HepG2 (cell line): Measurements from ENCODE around the gene CD300LF. TPM values are rescaled to one million over a fixed set of nuclear protein-coding genes. Genes with fewer than 3 reads are reported as not detected.

Source experiments
- ARHGAP35 ChIP-seq: sonication (generic); formaldehyde crosslinking; IDR thresholded peaks from 2 replicates; pipeline ENCODE4 v1.9.0; 2022; ENCODE audit warnings: mild to moderate bottlenecking, inconsistent platforms, moderate library complexity, missing genetic modification reagents, borderline replicate concordance
- CSRNP1 ChIP-seq: sonication (generic); formaldehyde crosslinking; IDR thresholded peaks from 2 replicates; pipeline ENCODE4 v1.8.1; 2023; ENCODE audit warnings: mild to moderate bottlenecking, missing genetic modification reagents
- FIP1L1 ChIP-seq: fragments of 200-400 bp; formaldehyde crosslinking; IDR thresholded peaks from 2 replicates; pipeline ENCODE4 v1.6.1; 2018; ENCODE audit warnings: low read depth, mild to moderate bottlenecking, low read length, moderate library complexity, borderline replicate concordance; ENCODE audit not compliant: insufficient read depth
- HDAC1 ChIP-seq: sonication (generic); formaldehyde crosslinking; IDR thresholded peaks from 2 replicates; pipeline ENCODE4 v1.5.1; 2020; ENCODE audit warnings: mild to moderate bottlenecking, missing genetic modification reagents
- JDP2 ChIP-seq: sonication (generic); formaldehyde crosslinking; IDR thresholded peaks from 2 replicates; pipeline ENCODE4 v1.8.1; 2022; ENCODE audit warnings: missing genetic modification reagents, borderline replicate concordance
- KDM5A ChIP-seq: fragments of 200-600 bp; sonication (generic); IDR thresholded peaks from 2 replicates; pipeline ENCODE4 v1.7.0; 2018; ENCODE audit warnings: antibody characterized with exemption, mild to moderate bottlenecking, low read length, borderline replicate concordance
- MTF2 ChIP-seq: sonication (generic); formaldehyde crosslinking; IDR thresholded peaks from 2 replicates; pipeline ENCODE4 v1.5.0; 2020; ENCODE audit warnings: missing genetic modification reagents, borderline replicate concordance
- PHF21A ChIP-seq: sonication (generic); formaldehyde crosslinking; IDR thresholded peaks from 2 replicates; pipeline ENCODE4 v1.5.0; 2020; ENCODE audit warnings: mild to moderate bottlenecking, missing genetic modification reagents
- RORA ChIP-seq: sonication (generic); formaldehyde crosslinking; IDR thresholded peaks from 2 replicates; pipeline ENCODE4 v1.5.0; 2020; ENCODE audit warnings: mild to moderate bottlenecking, missing genetic modification reagents, moderate library complexity
- SAP130 ChIP-seq: IDR thresholded peaks from 2 replicates; pipeline ENCODE4 v1.6.1; 2016; ENCODE audit warnings: low read depth
- THAP11 ChIP-seq: IDR thresholded peaks from 2 replicates; pipeline ENCODE4 v1.6.1; 2016; ENCODE audit warnings: missing biosample characterization, missing genetic modification reagents
- TP53 ChIP-seq: sonication (generic); formaldehyde crosslinking; conservative IDR thresholded peaks from 2 replicates; pipeline ENCODE4 v1.4.0; 2020; ENCODE audit warnings: missing genetic modification reagents
- YEATS4 ChIP-seq: sonication (generic); formaldehyde crosslinking; IDR thresholded peaks from 2 replicates; pipeline ENCODE4 v1.4.0; 2020; ENCODE audit warnings: missing genetic modification reagents, borderline replicate concordance
- ZBTB33 ChIP-seq: sonication (generic); formaldehyde crosslinking; IDR thresholded peaks from 2 replicates; pipeline ENCODE4 v1.4.0; 2020; ENCODE audit warnings: missing genetic modification reagents
- ZBTB44 ChIP-seq: sonication (generic); formaldehyde crosslinking; IDR thresholded peaks from 2 replicates; pipeline ENCODE4 v1.4.0; 2020; ENCODE audit warnings: missing genetic modification reagents
- ZNF3 ChIP-seq: IDR thresholded peaks from 2 replicates; pipeline ENCODE4 v1.7.0; 2017; ENCODE audit warnings: inconsistent platforms
- ZNF350 ChIP-seq: sonication (generic); formaldehyde crosslinking; IDR thresholded peaks from 2 replicates; pipeline ENCODE4 v1.4.0; 2020; ENCODE audit warnings: mild to moderate bottlenecking, low read depth, missing genetic modification reagents, borderline replicate concordance
- ZNF609 ChIP-seq: sonication (generic); formaldehyde crosslinking; IDR thresholded peaks from 2 replicates; pipeline ENCODE4 v1.4.0; 2020; ENCODE audit warnings: mild to moderate bottlenecking, missing genetic modification reagents, borderline replicate concordance
- ZNF709 ChIP-seq: sonication (generic); formaldehyde crosslinking; IDR thresholded peaks from 2 replicates; pipeline ENCODE4 v1.5.0; 2020; ENCODE audit warnings: mild to moderate bottlenecking, missing genetic modification reagents
- ZSCAN25 ChIP-seq: sonication (generic); formaldehyde crosslinking; IDR thresholded peaks from 2 replicates; pipeline ENCODE4 v1.8.0; 2022; ENCODE audit warnings: mild to moderate bottlenecking, missing genetic modification reagents
- polyA plus RNA-seq, 8 experiments: library from polyadenylated mRNA; depleted of rRNA in 3 of 8; stranded (reverse) in 7 of 8; unstranded in 1 of 8; fragments of >200 nt; fragmentation: Illumina TruSeq in 4 of 8; extraction: Trizol in 4 of 8; gene quantifications; 2 replicates each; pipeline versions ENCODE4 v1.2.1 to v1.2.3, GENCODE V29; 2011 to 2016; ENCODE audit warnings: low read depth in 4 of 8, missing spikeins in 1 of 8, mixed read lengths in 1 of 8; ENCODE audit not compliant: insufficient read depth in 1 of 8
- total RNA-seq, 5 experiments: library from RNA; depleted of rRNA; stranded (reverse); fragments of >200 nt; fragmentation: Illumina TruSeq; extraction: Trizol; gene quantifications; 2 replicates each; pipeline ENCODE4 v1.2.3, GENCODE V29; 2016; ENCODE audit warnings: low read depth in 1 of 5

CD300LF gene
- total and polyA plus RNA-seq, 2 of the 13 experiments (the other 11 are each of a cell fraction or from before 2014, with no cell fraction given): not detected

- TF ChIP-seq KDM5A (0 out of 2 replicates have a peak, but pooled peaks have one; percentile 18), ZSCAN25 (CRISPR knock-in tag) (0 out of 2 replicates have a peak, but pooled peaks have one; percentile 40), ZNF350 (CRISPR knock-in tag) (no peak), ZNF609 (CRISPR knock-in tag) (no peak), RORA (CRISPR knock-in tag) (no peak), FIP1L1 (no peak), ZNF709 (CRISPR knock-in tag) (peak; percentile 49; the same call in 1 of the 2 replicates), MTF2 (CRISPR knock-in tag) (no peak), ZBTB44 (no peak), THAP11 (CRISPR knock-in tag) (no peak), CSRNP1 (CRISPR knock-in tag) (no peak), TP53 (CRISPR knock-in tag) (no peak), PHF21A (CRISPR knock-in tag) (peak; percentile 74), HDAC1 (CRISPR knock-in tag) (peak; percentile 50; the same call in 1 of the 2 replicates), ZBTB33 (no peak), SAP130 (no peak; the same call in 1 of the 2 replicates), YEATS4 (no peak), ARHGAP35 (no peak), ZNF3 (no peak), JDP2 (no peak)
Observed at GRCh38 chr17:74752822-74753401, 40.2 kb upstream of the CD300LF start (continued).
